AG08395 (cell line): ENCODE data around the gene AKAP8L.

Experiments
- DNase-seq: peaks from one replicate; pipeline ENCODE4 v3.0.0; 2012; ENCODE audit warnings: mixed read lengths, low spot score

Gene AKAP8L

GRCh38 chr19:15432629-15433518, 14.1 kb upstream of the AKAP8L start:
- peak; percentile 98 for DNase-seq

- peak; percentile 25 for DNase-seq
Observed at GRCh38 chr19:15432018-15432494, 13.3 kb upstream of the AKAP8L start.

DNA sequence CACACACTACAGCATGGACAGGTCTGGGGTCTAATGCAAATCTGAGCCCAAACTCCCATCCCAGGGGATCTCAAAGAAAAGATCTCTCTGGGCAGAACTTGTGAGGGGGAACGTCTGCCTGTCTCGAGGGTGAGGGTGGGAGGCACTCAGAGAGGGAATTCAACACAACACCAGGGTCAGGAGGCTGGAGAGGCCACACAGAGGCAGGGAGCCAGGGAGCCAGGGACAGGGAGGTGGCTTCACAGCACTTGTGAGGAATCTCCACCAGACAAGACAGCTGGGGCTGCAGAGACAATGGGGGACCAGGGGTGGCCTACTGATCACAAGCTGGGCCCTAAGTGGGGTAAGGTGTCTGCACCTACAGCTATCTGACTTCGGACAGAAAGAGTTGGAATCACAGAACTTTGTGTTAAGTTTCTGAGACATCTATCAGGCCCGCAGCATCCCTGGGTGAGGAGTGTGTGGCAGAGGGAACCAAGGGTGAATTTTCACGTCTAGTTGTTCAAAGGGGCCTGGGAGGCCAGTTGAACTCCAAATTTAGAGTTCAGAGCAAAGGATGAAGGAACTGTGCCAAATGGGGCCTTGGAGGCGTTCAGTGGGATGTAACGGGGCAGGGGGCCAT, 12.7 kb upstream of the AKAP8L start:
- DNase-seq = no peak

DNA sequence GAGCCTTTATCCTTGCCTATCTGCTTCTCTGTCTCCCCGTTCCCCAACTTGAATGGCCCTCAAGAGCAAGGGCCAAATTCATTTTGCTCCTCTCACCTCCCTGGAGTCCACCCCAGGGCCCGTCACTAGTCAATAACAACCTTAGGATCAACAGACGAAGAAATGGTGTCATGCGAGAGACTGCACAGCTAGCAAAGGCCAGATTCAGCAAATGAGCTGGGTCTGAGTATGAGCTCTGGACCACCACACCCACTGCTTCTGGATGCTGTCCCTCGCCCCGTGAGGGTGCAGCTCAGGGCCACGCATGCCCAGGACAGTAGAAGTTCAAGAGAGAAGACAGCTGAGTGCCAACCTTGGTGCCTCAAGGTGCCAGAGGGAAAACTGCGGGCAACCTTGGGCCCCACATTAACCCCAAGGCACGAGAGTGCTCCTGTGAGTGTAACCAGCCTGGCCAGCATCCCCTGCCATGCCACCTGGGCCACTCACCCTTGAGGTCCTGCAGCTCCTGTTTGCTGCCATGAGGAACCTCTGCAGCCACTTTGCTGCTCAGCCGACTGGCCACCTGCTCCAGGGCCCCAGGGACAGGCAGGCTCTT, 11.8 kb upstream of the AKAP8L start:
- DNase-seq = no peak

GRCh38 chr19:15429825-15430467, 11.2 kb upstream of the AKAP8L start:
- no peak for DNase-seq

DNA sequence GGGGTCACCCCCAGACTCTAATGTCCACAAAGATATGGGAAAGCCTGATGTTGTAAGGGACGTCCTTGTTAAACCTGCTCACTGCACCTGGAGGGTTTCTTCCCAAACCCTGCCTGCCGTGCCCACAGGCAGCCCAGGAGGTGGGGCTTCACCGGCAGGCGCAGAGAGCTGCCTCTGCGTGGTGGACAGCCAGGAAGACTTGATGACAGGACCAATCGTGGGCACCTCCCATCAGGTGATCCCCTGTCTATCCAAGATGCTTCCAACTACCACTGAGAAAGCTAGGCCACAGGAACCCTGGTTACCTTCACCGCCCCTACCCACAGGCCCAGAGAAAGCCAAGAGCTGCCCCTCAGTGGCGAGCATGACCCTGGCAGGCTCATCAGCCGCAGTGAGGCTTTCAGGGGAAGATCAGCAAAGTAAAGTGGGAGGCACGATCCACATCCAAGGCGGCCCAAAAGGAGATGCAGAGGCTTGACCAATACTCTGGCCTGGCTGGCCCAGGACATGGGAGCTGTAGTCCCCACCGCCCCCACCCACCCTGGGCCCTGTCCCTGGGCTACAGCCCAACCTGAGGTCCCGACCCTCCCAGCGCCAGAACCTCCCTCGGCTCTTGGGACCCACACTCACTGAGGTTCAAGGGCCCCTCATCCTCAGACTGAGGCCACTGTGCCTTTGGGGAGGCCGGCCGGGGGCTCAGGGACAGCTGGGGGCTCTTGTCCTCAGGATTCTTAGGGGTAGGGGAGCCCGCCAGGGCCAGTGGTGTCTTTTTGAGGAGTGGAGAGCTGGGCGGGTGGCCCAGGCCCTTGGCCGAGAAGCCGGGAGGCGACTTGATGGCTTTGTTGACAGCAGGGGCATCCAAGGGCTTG, 10.4 kb upstream of the AKAP8L start:
- DNase-seq = no peak

GRCh38 chr19:15427991-15428471, 9.2 kb upstream of the AKAP8L start:
- no peak for DNase-seq

DNA sequence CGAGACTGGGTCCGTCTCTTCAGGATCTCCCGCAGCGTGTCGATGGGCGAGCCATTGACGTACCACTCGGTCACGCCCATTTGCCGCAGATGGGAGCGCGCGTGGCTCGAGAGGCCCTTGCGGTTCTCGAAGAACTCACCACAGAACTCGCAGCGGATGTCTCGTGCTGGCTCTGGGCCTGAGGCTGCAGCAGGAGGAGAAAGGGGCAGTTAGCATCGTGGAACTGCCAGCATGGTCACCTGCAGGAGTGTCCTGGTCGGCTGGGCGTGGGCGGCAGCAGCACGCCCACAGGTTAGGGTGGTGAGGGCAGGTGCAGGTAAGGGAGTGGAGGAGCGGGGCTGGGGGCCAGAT, 8.5 kb upstream of the AKAP8L start:
- no peak for DNase-seq

DNA sequence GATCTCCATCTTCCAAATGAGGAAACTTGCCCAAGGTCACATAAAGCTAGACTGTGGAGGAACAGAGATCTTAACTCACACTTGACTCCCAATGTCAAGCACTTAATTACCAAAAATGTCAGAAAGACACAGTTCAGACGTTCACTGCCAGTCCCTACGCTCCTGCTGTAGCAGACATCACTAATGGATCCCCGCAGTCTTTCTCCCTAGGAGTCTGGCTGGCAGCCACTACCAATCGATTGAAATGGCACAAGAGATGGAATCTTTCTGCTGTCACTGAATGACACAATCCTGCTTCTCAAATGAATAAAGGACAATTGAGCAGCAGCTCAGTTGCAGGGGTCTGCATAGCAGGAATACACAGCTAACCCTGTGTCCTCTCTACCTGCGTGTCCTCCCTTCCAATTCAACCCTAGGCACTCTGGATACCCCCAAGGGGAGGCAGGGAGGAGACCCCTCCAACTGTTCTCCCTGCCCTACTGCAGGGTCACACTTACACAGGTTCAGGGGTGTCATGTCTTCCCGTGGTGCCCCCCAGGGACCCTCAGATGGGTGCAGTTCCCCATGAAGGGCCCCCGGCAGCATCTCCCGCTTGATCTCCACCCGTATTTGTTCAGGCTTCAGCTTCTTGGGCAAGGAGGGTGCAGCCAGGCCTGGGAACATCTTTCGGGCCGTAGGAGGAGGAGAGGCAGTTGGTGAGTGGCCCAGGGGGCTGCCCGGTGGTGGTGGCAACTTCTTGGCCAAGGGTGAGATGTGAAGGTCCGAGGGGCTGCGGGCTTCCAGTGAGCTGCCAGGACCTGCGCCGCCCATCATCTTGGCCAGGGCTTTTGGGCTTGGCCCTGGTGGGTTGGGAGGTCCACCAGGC, 7.9 kb upstream of the AKAP8L start:
- no peak for DNase-seq

DNA sequence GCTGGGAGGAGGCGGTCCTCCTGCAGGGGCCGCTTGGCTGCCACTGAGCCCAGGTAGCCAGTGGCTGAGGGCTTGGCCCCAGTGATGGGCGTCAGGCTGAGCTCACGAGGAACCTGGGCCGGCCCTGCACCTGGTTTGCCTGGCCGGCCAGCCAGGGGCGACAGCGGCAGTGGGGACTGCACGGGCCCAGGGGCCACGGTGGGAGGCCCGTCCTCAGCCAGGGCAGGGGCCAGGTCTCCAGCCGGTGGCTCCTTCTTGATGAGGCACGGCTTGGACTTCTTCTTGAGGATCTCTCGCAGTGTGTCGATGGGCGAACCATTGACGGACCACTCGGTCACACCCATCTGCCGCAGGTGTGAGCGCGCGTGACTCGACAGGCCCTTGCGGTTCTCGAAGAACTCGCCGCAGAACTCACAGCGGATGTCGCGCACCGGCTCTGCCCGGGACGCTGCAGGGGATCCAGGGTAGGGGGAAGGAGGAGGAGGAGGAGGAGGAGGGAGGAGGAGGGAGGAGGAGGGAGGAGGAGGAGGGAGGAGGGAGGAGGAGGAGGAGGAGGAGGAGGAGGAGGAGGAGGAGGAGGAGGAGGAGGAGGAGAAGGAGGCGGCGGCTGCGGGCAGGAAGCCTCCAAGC, 6.6 kb upstream of the AKAP8L start:
- DNase-seq = no peak

DNA sequence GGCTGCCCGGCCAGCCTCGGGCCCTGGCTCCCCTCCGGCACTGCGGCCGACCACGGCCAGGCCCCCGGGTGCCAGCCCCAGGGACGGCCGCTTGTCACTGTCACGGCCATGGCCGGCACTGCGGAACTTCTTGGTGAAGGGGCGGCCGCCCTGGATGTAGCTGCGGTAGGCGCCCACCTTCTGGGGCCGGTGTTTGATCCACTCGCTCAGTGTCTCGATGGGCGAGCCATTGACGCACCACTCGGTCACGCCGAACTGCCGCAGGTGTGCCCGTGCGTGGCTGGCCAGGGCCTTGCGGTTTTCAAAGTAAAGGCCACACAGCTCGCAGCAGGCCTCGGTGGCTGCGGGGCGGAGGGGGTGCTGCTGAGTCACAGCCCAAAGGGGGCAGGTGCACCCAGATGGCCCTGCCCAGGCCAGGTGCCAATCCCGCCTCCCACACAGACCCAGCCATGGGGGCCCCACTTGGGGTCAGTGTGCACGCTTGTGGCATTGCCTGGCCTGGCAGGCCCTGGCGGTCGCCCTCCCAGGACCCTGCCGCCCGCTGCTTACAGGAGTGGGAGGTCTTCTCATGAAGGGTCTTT, 6.0 kb upstream of the AKAP8L start:
- no peak for DNase-seq

- no peak for DNase-seq
Observed at GRCh38 chr19:15424121-15424520, 5.3 kb upstream of the AKAP8L start.

- no peak for DNase-seq
Observed at GRCh38 chr19:15423130-15423529, 4.3 kb upstream of the AKAP8L start.

DNA sequence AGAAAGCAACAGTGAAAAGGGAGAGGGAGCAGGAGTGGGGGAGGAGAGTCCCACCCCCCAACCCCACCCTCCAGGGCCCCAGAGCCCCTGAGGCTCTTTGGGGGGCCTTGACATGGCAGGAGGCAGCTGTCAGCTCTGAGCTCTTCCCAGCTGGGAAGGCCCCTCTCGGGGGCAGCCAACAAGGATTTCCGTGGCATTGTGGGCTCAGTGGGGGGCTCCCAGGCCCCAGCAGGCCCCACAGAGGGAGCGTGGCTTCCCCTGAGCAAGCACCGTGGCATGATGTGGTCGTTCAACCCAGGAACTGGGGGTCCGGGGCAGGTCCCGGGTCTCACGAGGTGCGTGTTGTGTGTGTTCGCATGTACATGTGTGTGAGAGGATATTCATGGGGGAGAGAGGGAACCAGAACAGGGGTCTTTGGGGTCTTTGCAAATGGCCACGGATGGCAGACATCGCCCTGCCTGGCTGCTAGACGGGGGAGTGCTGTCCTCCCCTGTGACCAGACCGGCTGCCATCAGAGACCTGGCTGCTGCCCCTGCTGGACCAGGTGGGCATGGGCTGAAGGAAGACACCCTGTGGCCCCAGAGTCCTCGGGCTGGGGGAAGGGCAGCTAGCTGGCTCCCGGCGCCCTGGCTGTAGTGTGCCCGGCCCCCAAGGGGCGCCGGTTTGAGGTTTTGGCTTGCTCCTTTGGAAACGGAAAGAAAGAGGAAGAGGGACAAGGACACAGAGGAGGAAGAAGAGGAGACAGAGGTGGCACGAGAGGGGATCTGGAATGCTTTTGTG, 3.7 kb upstream of the AKAP8L start:
- DNase-seq = no peak

DNA sequence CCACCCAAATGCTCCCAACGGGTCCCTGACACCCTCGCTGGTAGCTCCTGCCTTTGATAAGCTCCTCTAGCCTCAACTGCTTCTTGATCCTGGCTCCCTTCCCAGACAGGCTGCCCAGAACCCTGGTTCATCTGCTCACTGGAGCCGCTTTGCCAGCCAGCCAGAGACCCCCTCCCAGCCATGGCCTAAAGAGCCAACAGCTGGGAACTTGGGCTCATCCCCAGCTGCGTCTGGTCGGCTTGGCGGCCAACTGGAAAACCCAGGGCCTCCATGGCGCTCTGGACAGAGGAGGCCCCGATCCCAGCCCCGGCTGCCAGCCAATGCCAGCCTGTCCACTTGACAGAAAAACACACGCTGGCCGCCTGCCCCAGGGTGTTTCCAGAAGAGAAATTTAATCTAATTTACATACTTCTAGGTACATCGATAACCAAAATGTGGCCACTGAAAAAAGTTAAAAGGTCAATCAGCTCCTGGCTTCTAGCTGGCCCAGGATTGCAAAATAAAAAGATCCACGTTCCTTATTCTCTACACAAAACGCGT, 3.0 kb upstream of the AKAP8L start:
- DNase-seq = no peak

DNA sequence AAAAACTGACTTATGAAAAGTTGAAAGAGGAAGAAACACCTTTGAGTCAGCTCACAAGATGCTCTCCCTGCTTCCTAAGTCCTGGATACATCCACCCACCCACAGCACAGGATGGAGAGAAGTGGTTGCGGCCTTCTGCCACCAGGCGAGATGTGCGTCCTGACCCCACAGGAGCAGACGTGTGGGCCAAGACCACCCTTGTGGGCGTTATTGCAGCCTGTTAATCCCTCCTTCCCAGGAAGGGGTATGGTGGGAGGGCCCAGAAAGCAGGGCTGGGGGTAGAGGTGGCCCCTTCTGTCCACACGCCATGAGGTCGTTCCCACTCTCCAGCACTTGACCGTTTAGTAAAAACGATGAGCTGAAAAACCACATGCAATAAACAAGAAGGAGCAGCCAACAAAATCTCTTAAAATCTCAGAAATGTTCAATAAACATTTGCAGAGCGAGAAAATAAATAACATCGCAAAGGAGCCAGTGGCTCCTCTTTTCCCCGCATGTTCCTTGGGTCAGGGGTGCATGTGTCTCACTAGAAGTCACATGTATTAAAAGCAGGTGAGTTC, 2.4 kb upstream of the AKAP8L start:
- DNase-seq = no peak

- peak; percentile 40 for DNase-seq
Observed at GRCh38 chr19:15419413-15420025, 731 bp upstream of the AKAP8L start.

DNA sequence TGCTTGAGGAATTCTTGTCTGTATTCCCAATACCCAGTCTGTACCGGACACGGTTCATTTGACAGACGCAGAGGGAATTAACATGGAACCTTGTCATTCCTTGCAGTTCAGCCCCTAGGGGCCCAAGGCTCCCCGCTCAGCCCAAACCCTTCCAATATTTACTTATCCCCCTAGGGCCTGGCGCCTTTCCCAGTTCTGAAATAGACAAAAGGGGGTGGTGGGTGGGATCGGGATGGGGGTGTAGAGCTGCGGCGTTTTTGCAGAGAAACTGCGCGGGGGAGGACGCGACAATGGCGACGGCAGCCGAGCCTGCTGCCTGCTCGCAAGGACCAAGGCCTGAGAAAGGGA, 583 bp downstream of the AKAP8L start:
- peak; percentile 30 for DNase-seq
